K562 (cell line): ENCODE results near the gene SETD4. TPM values are rescaled to one million over a fixed set of nuclear protein-coding genes. Genes with fewer than 3 reads are reported as not detected.

Source experiments
- ATAC-seq: fragments of 200-7000 bp; cut with Tn5 transposase; 3 replicates; pipeline ENCODE4 v1.9.1; 2020; ENCODE audit warnings: moderate library complexity
- BruUV-seq: library from RNA; stranded (reverse); fragments of 400-500 nt; replicated peaks from 2 replicates; lab custom pipeline; 2021; lab: Mats Ljungman, UMichigan
- CTCF ChIA-PET: fragments of 300-600 bp; formaldehyde crosslinking; extraction: SDS; loops from one replicate; lab custom pipeline; 2021; ENCODE audit warnings: low intra/inter-chr PET ratio; lab: Yijun Ruan, JAX
- POLR2A ChIA-PET: fragments of 300-600, 350-650 bp; sonication (Branson Sonifier 250); formaldehyde crosslinking; extraction: SDS; loops from one replicate; lab custom pipeline; 2021; ENCODE audit warnings: antibody characterized with exemption, inconsistent platforms; lab: Yijun Ruan, JAX
- DNase-seq, 4 experiments: peaks; one replicate each; pipeline versions ENCODE4 v3.0.0 to v3.0.0-alpha.2; 2011 to 2018; ENCODE audit warnings: low spot score in 3 of 4, mixed read lengths in 3 of 4; ENCODE audit errors: extremely low read depth in 1 of 4
- FAIRE-seq: peaks from 2 replicates; lab custom pipeline; 2011; peaks lifted over from hg19 to GRCh38; lab: Jason Lieb, UNC
- H2AFZ ChIP-seq: 2 replicates; pipeline ENCODE4 v1.6.0; 2011; ENCODE audit warnings: low read depth, low read length, control low read depth, inconsistent platforms
- H3K27ac ChIP-seq: fragments of 200-600 bp; 3 replicates; pipeline ENCODE4 v1.8.0; 2011; ENCODE audit warnings: low read depth, mild to moderate bottlenecking, control low read depth, inconsistent platforms, low read length, moderate library complexity, mixed read lengths; ENCODE audit errors: extremely low read depth
- H3K27me3 ChIP-seq, 2 experiments: fragments of 300-600 bp in 1 of 2; 2 replicates in 1 of 2; 3 replicates in 1 of 2; pipeline versions ENCODE4 v1.6.0 to v1.8.0; 2011; ENCODE audit warnings: inconsistent platforms in 2 of 2, low read length in 2 of 2, mild to moderate bottlenecking in 1 of 2, mixed read lengths in 1 of 2, moderate library complexity in 1 of 2; ENCODE audit not compliant: control insufficient read depth in 2 of 2, insufficient read depth in 2 of 2
- H3K36me3 ChIP-seq: fragments of 300-600 bp; 3 replicates; pipeline ENCODE4 v1.8.0; 2011; ENCODE audit warnings: mild to moderate bottlenecking, low read length, inconsistent platforms; ENCODE audit not compliant: control insufficient read depth, insufficient read depth
- H3K4me1 ChIP-seq, 2 experiments: fragments of 200-600 bp in 1 of 2; replicated peaks in 1 of 2; 2 replicates in 1 of 2; 3 replicates in 1 of 2; pipeline versions ENCODE4 v1.5.1 to v1.8.0; 2011; ENCODE audit warnings: inconsistent platforms in 2 of 2, low read length in 2 of 2, mild to moderate bottlenecking in 1 of 2, mixed read lengths in 1 of 2, moderate library complexity in 1 of 2; ENCODE audit not compliant: control insufficient read depth in 2 of 2, insufficient read depth in 2 of 2
- H3K4me2 ChIP-seq: 2 replicates; pipeline ENCODE4 v1.6.1; 2011; ENCODE audit warnings: low read length, control low read depth, inconsistent platforms, mixed read lengths; ENCODE audit not compliant: insufficient read depth
- H3K4me3 ChIP-seq: fragments of 200-600 bp; sonication (generic), shearing (Covaris generic); 2 replicates; pipeline ENCODE4 v1.5.1; 2016; ENCODE audit warnings: control low read depth, inconsistent platforms
- H3K79me2 ChIP-seq: fragments of 200-600 bp; 3 replicates; pipeline ENCODE4 v1.8.0; 2011; ENCODE audit warnings: low read length, inconsistent platforms; ENCODE audit not compliant: control insufficient read depth, insufficient read depth
- H3K9ac ChIP-seq, 2 experiments: 2 replicates each; pipeline versions ENCODE4 v1.6.0 to v1.6.1; 2011; ENCODE audit warnings: low read depth in 2 of 2, low read length in 2 of 2, control low read depth in 1 of 2, inconsistent platforms in 1 of 2, mild to moderate bottlenecking in 1 of 2, mixed read lengths in 1 of 2; ENCODE audit not compliant: insufficient read depth in 1 of 2
- H3K9me1 ChIP-seq: one replicate; pipeline ENCODE4 v1.6.0; 2011; ENCODE audit warnings: inconsistent platforms, mild to moderate bottlenecking, low read length, moderate library complexity; ENCODE audit not compliant: control insufficient read depth, insufficient read depth
- H3K9me3 ChIP-seq: replicated peaks from 2 replicates; pipeline ENCODE4 v1.5.1; 2011; ENCODE audit warnings: low read depth, low read length, inconsistent platforms; ENCODE audit not compliant: control insufficient read depth, insufficient read depth
- H4K20me1 ChIP-seq: replicated peaks from 2 replicates; pipeline ENCODE4 v1.6.1; 2011; ENCODE audit warnings: low read length, inconsistent platforms, mixed read lengths; ENCODE audit not compliant: control insufficient read depth, insufficient read depth
- CCNT2 ChIP-seq: IDR thresholded peaks from 2 replicates; pipeline ENCODE4 v1.6.1; 2011; ENCODE audit warnings: borderline replicate concordance, low read depth, mild to moderate bottlenecking, moderate library complexity, mixed read lengths, low read length; ENCODE audit not compliant: insufficient read length; ENCODE audit errors: extremely low read depth
- EP400 ChIP-seq: fragments of 450-650 bp; IDR thresholded peaks from 2 replicates; pipeline ENCODE4 v1.6.1; 2017; ENCODE audit warnings: antibody characterized with exemption, mild to moderate bottlenecking, moderate library complexity
- IFI16 ChIP-seq: fragments of 250-450 bp; sonication (Bioruptor Pico); IDR thresholded peaks from 2 replicates; pipeline ENCODE4 v2.1.2; 2022; ENCODE audit warnings: mild to moderate bottlenecking, inconsistent platforms
- MYC ChIP-seq, 2 experiments: fragments of 250-450 bp in 1 of 2; sonication (Bioruptor Pico) in 1 of 2; IDR thresholded peaks; 2 replicates each; pipeline versions ENCODE4 v1.5.1 to v1.6.1; 2012 to 2021; ENCODE audit warnings: low read depth in 2 of 2, borderline replicate concordance in 1 of 2, improper control_type of control experiment in 1 of 2, low read length in 1 of 2, mild to moderate bottlenecking in 1 of 2, moderate library complexity in 1 of 2
- TAF15 ChIP-seq: fragments of 200-400 bp; formaldehyde crosslinking; IDR thresholded peaks from 2 replicates; pipeline ENCODE4 v1.6.1; 2017; ENCODE audit warnings: mild to moderate bottlenecking, low read depth, low read length, moderate library complexity
- ZNF282 ChIP-seq: sonication (generic); formaldehyde crosslinking; IDR thresholded peaks from 2 replicates; pipeline ENCODE4 v1.8.1; 2023; ENCODE audit warnings: missing genetic modification reagents
- ZNF696 ChIP-seq: fragments of 250-450 bp; sonication (Bioruptor Pico); conservative IDR thresholded peaks from 2 replicates; pipeline ENCODE4 v1.4.0; 2020; ENCODE audit warnings: mild to moderate bottlenecking, moderate library complexity
- WGBS: fragments of 100-300 bp; shearing (Covaris generic); methylation state at CpG from one replicate; pipeline ENCODE4 v1.1.6; 2016; ENCODE audit warnings: low coverage, mixed read lengths; ENCODE audit not compliant: insufficient coverage; ENCODE audit errors: missing lambda C conversion rate; 5-methylcytosine and 5-hydroxymethylcytosine counted together
- in situ Hi-C: fragments of 300-500 bp; cut with MboI; formaldehyde crosslinking; loops from 4 replicates; pipeline ENCODE4 v1.15.0; 2018; ENCODE audit warnings: inconsistent platforms, mixed read lengths
- intact Hi-C: fragments of 100-400 bp; cut with micrococcal nuclease; formaldehyde crosslinking; loops from 2 replicates; pipeline ENCODE4 v1.14.2; 2022
- polyA plus RNA-seq, 8 experiments: library from polyadenylated mRNA; depleted of rRNA in 4 of 8; stranded (reverse) in 5 of 8; unstranded in 3 of 8; fragments of >200 nt; fragmentation: Nextera tagmentation in 2 of 8; fragmentation: Illumina TruSeq in 1 of 8; extraction: Ambion mirVana in 2 of 8; extraction: Trizol in 1 of 8; gene quantifications; 2 replicates each; pipeline versions ENCODE4 v1.2.1 to v1.2.3, GENCODE V29; 2011 to 2014; ENCODE audit warnings: inconsistent platforms in 1 of 8, missing spikeins in 1 of 8
- total RNA-seq, 7 experiments: library from RNA; depleted of rRNA in 6 of 7; stranded (reverse); fragments of >200 nt in 6 of 7; fragmentation: Illumina TruSeq in 2 of 7; extraction: Trizol in 2 of 7; gene quantifications; 2 replicates each; pipeline versions ENCODE4 v1.2.1 to v1.2.3, GENCODE V29; 2011 to 2021; ENCODE audit warnings: low replicate concordance in 1 of 7
- TF ChIP-seq, protein P1 (sequence below), 2 experiments: fragments of 450-650 bp in 1 of 2; sonication (generic) in 1 of 2; formaldehyde crosslinking; conservative IDR thresholded peaks; 2 replicates each; pipeline versions ENCODE4 v1.4.0 to v1.8.1; 2020 to 2022; ENCODE audit warnings: mild to moderate bottlenecking in 1 of 2, missing genetic modification reagents in 1 of 2
- TF ChIP-seq, protein P2 (sequence below): fragments of 250-450 bp; sonication (Bioruptor Pico); IDR thresholded peaks from 2 replicates; pipeline ENCODE4 v1.4.0; 2020
- TF ChIP-seq, protein P3 (sequence below): fragments of 250-450 bp; sonication (Bioruptor Pico); IDR thresholded peaks from 2 replicates; pipeline ENCODE4 v1.5.0; 2021
- TF ChIP-seq, protein P4 (sequence below), 2 experiments: fragments of 450-650 bp in 1 of 2; sonication (generic) in 1 of 2; formaldehyde crosslinking in 1 of 2; IDR thresholded peaks in 1 of 2; conservative IDR thresholded peaks in 1 of 2; 2 replicates each; pipeline versions ENCODE4 v1.6.1 to v1.8.1; 2016 to 2023; ENCODE audit warnings: mild to moderate bottlenecking in 2 of 2, moderate library complexity in 2 of 2, inconsistent platforms in 1 of 2, missing genetic modification reagents in 1 of 2

SETD4 gene
- total and polyA plus RNA-seq, 9 of the 15 experiments (the other 6 are each of a cell fraction or from before 2014, with no cell fraction given), result 16.1 to 51.3 (median 25.7) TPM

DNA sequence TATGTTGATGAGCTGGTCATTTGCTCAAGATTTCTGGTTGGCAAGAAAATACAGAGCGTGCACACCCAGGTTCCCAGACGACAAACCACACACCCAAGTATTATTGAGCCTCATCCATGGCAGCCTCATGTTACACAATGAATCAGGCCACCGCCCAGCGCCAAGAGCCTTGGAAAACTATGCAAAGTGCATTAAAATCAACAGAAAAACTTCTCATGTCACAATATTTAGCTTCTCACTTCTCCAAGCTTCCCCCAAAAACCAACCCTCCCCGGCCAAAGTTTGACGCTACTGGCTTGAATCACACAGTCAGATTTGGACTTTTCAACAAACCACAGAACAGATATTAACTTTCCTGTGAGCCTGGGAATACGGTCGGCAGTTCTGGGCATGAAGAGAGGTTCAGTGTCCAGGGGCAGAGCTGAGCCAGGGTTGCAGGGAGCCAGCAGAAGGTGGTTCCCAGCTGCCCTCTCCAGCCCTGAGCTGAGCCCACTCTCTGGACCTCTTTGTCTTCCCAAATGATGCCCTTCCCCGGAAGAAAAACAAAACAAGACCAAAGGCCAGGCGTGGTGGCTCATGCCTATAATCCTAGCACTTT, 71.1 kb downstream of the SETD4 start:
- no peak overlapping the region for H3K27ac ChIP-seq
- ChIA-PET CTCF (no interaction called here), POLR2A (interaction anchor here (1.0 to 1.2 kb wide), 3 partner anchors 8 to 22 kb away, joined by 4 read pairs; no protein-coding TSS in a partner anchor)
- H3K4me2 ChIP-seq, result no peak overlapping the region
- under 1% methylated on average over 10 of the region's 10 CpGs for WGBS
- no peaks in the 10 kb centered on the region for H4K20me1 ChIP-seq
- no peak overlapping the region for H3K9ac ChIP-seq
- no peaks in the 10 kb centered on the region; the same call in 1 of the 2 replicates for H3K9me3 ChIP-seq
- H3K27me3 ChIP-seq, result peaks cover 23 to 52% of the 10 kb centered on the region in 2 experiments
- no peaks in the 10 kb centered on the region for H3K36me3 ChIP-seq
- in situ Hi-C loops, result no loop called here
- H3K9me1 ChIP-seq, result no peaks in the 10 kb centered on the region
- H2AFZ ChIP-seq, result no peak overlapping the region
- no peak for FAIRE-seq
- no TSS peak for BruUV-seq
- no peaks in the 10 kb centered on the region for H3K79me2 ChIP-seq
- intact Hi-C loops, result no loop called here
- H3K4me3 ChIP-seq, result no peak overlapping the region
- no peaks in the 10 kb centered on the region for H3K4me1 ChIP-seq
- no peak for ATAC-seq
- no peak for DNase-seq
- no peak for TF ChIP-seq IFI16 (CRISPR knock-in tag)
- TF ChIP-seq, protein P1, sequence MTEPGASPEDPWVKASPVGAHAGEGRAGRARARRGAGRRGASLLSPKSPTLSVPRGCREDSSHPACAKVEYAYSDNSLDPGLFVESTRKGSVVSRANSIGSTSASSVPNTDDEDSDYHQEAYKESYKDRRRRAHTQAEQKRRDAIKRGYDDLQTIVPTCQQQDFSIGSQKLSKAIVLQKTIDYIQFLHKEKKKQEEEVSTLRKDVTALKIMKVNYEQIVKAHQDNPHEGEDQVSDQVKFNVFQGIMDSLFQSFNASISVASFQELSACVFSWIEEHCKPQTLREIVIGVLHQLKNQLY (CRISPR knock-in tag; conservative IDR thresholded peaks at IDR 0.05), result no peak
- TF ChIP-seq CCNT2, result no peak
- no peak for TF ChIP-seq ZNF696 (CRISPR knock-in tag)
- TF ChIP-seq, protein P2, sequence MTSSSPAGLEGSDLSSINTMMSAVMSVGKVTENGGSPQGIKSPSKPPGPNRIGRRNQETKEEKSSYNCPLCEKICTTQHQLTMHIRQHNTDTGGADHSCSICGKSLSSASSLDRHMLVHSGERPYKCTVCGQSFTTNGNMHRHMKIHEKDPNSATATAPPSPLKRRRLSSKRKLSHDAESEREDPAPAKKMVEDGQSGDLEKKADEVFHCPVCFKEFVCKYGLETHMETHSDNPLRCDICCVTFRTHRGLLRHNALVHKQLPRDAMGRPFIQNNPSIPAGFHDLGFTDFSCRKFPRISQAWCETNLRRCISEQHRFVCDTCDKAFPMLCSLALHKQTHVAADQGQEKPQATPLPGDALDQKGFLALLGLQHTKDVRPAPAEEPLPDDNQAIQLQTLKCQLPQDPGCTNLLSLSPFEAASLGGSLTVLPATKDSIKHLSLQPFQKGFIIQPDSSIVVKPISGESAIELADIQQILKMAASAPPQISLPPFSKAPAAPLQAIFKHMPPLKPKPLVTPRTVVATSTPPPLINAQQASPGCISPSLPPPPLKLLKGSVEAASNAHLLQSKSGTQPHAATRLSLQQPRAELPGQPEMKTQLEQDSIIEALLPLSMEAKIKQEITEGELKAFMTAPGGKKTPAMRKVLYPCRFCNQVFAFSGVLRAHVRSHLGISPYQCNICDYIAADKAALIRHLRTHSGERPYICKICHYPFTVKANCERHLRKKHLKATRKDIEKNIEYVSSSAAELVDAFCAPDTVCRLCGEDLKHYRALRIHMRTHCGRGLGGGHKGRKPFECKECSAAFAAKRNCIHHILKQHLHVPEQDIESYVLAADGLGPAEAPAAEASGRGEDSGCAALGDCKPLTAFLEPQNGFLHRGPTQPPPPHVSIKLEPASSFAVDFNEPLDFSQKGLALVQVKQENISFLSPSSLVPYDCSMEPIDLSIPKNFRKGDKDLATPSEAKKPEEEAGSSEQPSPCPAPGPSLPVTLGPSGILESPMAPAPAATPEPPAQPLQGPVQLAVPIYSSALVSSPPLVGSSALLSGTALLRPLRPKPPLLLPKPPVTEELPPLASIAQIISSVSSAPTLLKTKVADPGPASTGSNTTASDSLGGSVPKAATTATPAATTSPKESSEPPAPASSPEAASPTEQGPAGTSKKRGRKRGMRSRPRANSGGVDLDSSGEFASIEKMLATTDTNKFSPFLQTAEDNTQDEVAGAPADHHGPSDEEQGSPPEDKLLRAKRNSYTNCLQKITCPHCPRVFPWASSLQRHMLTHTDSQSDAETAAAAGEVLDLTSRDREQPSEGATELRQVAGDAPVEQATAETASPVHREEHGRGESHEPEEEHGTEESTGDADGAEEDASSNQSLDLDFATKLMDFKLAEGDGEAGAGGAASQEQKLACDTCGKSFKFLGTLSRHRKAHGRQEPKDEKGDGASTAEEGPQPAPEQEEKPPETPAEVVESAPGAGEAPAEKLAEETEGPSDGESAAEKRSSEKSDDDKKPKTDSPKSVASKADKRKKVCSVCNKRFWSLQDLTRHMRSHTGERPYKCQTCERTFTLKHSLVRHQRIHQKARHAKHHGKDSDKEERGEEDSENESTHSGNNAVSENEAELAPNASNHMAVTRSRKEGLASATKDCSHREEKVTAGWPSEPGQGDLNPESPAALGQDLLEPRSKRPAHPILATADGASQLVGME (CRISPR knock-in tag), result no peak
- no peak for TF ChIP-seq ZNF282 (CRISPR knock-in tag)
- TF ChIP-seq MYC (IDR thresholded peaks at IDR 0.05; ENCODE audit: low read depth, low read length), result no peak
- no peak for TF ChIP-seq MYC (CRISPR knock-in tag; IDR thresholded peaks at IDR 0.05; ENCODE audit: borderline replicate concordance, low read depth)
- TF ChIP-seq, protein P3, sequence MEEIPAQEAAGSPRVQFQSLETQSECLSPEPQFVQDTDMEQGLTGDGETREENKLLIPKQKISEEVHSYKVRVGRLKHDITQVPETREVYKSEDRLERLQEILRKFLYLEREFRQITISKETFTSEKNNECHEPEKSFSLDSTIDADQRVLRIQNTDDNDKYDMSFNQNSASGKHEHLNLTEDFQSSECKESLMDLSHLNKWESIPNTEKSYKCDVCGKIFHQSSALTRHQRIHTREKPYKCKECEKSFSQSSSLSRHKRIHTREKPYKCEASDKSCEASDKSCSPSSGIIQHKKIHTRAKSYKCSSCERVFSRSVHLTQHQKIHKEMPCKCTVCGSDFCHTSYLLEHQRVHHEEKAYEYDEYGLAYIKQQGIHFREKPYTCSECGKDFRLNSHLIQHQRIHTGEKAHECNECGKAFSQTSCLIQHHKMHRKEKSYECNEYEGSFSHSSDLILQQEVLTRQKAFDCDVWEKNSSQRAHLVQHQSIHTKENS, result no peak
- no peak for TF ChIP-seq EP400
- TF ChIP-seq, protein P4, sequence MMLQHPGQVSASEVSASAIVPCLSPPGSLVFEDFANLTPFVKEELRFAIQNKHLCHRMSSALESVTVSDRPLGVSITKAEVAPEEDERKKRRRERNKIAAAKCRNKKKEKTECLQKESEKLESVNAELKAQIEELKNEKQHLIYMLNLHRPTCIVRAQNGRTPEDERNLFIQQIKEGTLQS (IDR thresholded peaks at IDR 0.05), result no peak
- TF ChIP-seq, protein P4 (CRISPR knock-in tag; conservative IDR thresholded peaks at IDR 0.05), result no peak
- no peak for TF ChIP-seq TAF15
